ENCODE results near the gene ARHGAP4. TPM values are rescaled to one million over a fixed set of nuclear protein-coding genes. Genes with fewer than 3 reads are reported as not detected.

Gene ARHGAP4
- total RNA-seq, 1 experiment from 2014 or later, result 47.0 TPM

DNA sequence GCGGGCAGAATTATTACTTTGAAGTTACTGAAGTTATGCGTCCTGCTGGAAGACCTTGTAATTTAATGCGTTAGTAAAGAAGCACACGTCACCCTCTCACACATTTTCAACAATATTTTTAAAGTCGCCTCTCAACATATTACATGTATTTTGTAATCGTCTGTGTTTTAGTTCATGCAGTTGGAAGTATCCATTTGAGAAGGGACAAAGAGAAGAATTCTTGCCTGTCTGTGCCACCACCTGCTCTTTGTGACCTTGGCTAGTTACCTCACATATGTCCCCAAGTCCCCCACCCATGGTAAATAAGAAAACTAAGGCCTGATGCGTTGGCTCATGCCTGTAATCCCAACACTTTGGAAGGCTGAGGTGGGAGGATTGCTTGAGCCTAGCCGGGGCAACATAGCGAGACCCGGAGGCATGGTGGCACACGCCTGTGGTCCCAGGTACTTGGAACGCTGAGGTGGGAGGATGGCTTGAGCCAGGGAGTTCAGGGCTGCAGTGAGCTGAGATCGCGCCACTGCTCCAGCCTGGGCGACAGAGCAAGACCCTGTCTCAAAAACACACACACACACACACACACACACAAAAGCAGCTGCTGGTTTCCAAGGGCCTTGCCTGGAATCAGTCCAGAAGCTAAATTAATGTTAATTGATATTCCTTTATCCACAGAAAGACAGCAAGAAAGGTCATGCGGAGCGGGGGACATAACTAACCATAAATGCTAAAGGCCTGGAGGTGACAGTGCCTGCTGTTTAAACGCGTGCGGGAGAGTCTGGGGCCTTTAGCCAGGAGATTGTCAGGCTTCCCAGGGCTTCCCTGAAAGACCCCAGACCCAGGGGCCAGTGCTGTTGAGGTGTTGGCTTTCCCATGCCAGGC, 47.3 kb upstream of the ARHGAP4 start:
- peak overlapping the region; percentile 99 for H3K27ac ChIP-seq
- no peaks in the 10 kb centered on the region for H3K9me3 ChIP-seq (ENCODE audit: insufficient read depth, low read depth)
- H3K79me2 ChIP-seq (ENCODE audit: low read depth), result peaks cover 39% of the 10 kb centered on the region
- H3K4me1 ChIP-seq (replicated peaks; ENCODE audit: insufficient read depth), result peaks cover 13% of the 10 kb centered on the region
- intact Hi-C loops (cut with micrococcal nuclease; ENCODE audit: unreplicated experiment), result no loop called here
- no peak for TF ChIP-seq EZH2 (IDR thresholded peaks at IDR 0.05; ENCODE audit: low read depth)
- TF ChIP-seq, protein P1, sequence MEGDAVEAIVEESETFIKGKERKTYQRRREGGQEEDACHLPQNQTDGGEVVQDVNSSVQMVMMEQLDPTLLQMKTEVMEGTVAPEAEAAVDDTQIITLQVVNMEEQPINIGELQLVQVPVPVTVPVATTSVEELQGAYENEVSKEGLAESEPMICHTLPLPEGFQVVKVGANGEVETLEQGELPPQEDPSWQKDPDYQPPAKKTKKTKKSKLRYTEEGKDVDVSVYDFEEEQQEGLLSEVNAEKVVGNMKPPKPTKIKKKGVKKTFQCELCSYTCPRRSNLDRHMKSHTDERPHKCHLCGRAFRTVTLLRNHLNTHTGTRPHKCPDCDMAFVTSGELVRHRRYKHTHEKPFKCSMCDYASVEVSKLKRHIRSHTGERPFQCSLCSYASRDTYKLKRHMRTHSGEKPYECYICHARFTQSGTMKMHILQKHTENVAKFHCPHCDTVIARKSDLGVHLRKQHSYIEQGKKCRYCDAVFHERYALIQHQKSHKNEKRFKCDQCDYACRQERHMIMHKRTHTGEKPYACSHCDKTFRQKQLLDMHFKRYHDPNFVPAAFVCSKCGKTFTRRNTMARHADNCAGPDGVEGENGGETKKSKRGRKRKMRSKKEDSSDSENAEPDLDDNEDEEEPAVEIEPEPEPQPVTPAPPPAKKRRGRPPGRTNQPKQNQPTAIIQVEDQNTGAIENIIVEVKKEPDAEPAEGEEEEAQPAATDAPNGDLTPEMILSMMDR (conservative IDR thresholded peaks at IDR 0.05), result no peak
- H4K20me1 ChIP-seq (ENCODE audit: insufficient read depth), result peaks cover 15% of the 10 kb centered on the region
- peaks cover 9% of the 10 kb centered on the region; the same call in 1 of the 2 replicates for H3F3A ChIP-seq (ENCODE audit: insufficient read depth, low read depth)
- peak overlapping the region; percentile 56 for H3K4me3 ChIP-seq
- POLR2A ChIA-PET (ENCODE audit: unreplicated experiment), result interaction anchor here (0.7 kb wide), 1 partner anchor 622 kb away, joined by 3 read pairs; no protein-coding TSS in a partner anchor
- 0 out of 2 replicates have a peak overlapping the region, but pooled peaks have one; percentile 12 for H2AFZ ChIP-seq
- no peaks in the 10 kb centered on the region for H3K9me2 ChIP-seq (ENCODE audit: insufficient read depth)
- peak in 1 of 2 experiments; percentile 36 for DNase-seq
- H3K36me3 ChIP-seq (ENCODE audit: low read depth), result no peaks in the 10 kb centered on the region
- TSS peak; percentile 55 for BruUV-seq (replicated peaks)
- peak overlapping the region; percentile 78 for H3K4me2 ChIP-seq
- CTCF ChIA-PET, result no interaction called here
- H3K27me3 ChIP-seq (ENCODE audit: insufficient read depth, low read depth), result no peaks in the 10 kb centered on the region

- Histone ChIP-seq H3K9me3 (ENCODE audit: insufficient read depth, low read depth) (no peaks in the 10 kb centered on the region), H3K4me1 (replicated peaks; ENCODE audit: insufficient read depth) (peaks cover 13% of the 10 kb centered on the region), H3K27me3 (ENCODE audit: insufficient read depth, low read depth) (no peaks in the 10 kb centered on the region), H3K4me3 (peak within 1 kb of the TSS; percentile 92), H3K4me2 (peak within 1 kb of the TSS; percentile 79), H3K27ac (peak within 1 kb of the TSS; percentile 99), H3F3A (ENCODE audit: insufficient read depth, low read depth) (peaks cover 9% of the 10 kb centered on the region; the same call in 1 of the 2 replicates), H3K9me2 (ENCODE audit: insufficient read depth) (no peaks in the 10 kb centered on the region), H3K36me3 (ENCODE audit: low read depth) (no peaks in the 10 kb centered on the region), H3K79me2 (ENCODE audit: low read depth) (peaks cover 47% of the 10 kb centered on the region), H4K20me1 (ENCODE audit: insufficient read depth) (peaks cover 23% of the 10 kb centered on the region), H2AFZ (peak within 1 kb of the TSS; percentile 55)
- peak; percentile 70 to 93 for DNase-seq
- BruUV-seq (replicated peaks), result no TSS peak
- TF ChIP-seq EZH2 (IDR thresholded peaks at IDR 0.05; ENCODE audit: low read depth), result no peak
- TF ChIP-seq, protein P1 (conservative IDR thresholded peaks at IDR 0.05), result no peak
- CTCF ChIA-PET, result no interaction called here
- intact Hi-C loops (cut with micrococcal nuclease; ENCODE audit: unreplicated experiment), result no loop called here
- POLR2A ChIA-PET (ENCODE audit: unreplicated experiment), result interaction anchor here (0.7 kb wide), 2 partner anchors 68 to 623 kb away, joined by 3 to 4 read pairs; partner anchors contain the start of gene AVPR2
These were observed 46.5 kb upstream of the ARHGAP4 start, which contains the start of gene TMEM187 for GRCh38 chrX:153972368-153973126. Gene TMEM187 (plus strand): TSS chrX:153972754. CDS start chrX:153982063, 9,309 bp downstream.
